Liver (tissue), 9 donors: ENCODE results near the gene SPIN1. TPM values are rescaled to one million over a fixed set of nuclear protein-coding genes. Genes with fewer than 3 reads are reported as not detected.

Experiments used
- DNase-seq: peaks from one replicate; pipeline ENCODE4 v3.0.0-alpha.2; 2017; ENCODE audit warnings: low spot score
- H3K27ac ChIP-seq, 2 donors: one replicate each; pipeline ENCODE4 v1.7.0; 2013; ENCODE audit warnings: inconsistent platforms in 2 of 2, low read length in 2 of 2, control low read depth in 1 of 2, low read depth in 1 of 2, mild to moderate bottlenecking in 1 of 2
- H3K27me3 ChIP-seq, 4 donors: one replicate each; pipeline versions ENCODE4 v1.6.1 to v1.7.0; 2013; ENCODE audit warnings: low read length in 3 of 4, inconsistent platforms in 1 of 4, mild to moderate bottlenecking in 1 of 4, moderate library complexity in 1 of 4; ENCODE audit not compliant: control insufficient read depth in 4 of 4, insufficient read depth in 4 of 4
- H3K36me3 ChIP-seq, 4 donors: one replicate each; pipeline versions ENCODE4 v1.6.1 to v1.7.0; 2013; ENCODE audit warnings: low read length in 3 of 4, mild to moderate bottlenecking in 3 of 4, low read depth in 1 of 4, moderate library complexity in 1 of 4; ENCODE audit not compliant: control insufficient read depth in 4 of 4, insufficient read depth in 3 of 4
- H3K4me1 ChIP-seq, 4 donors: one replicate each; pipeline versions ENCODE4 v1.6.1 to v1.7.0; 2013; ENCODE audit warnings: low read length in 3 of 4, mild to moderate bottlenecking in 3 of 4, moderate library complexity in 1 of 4; ENCODE audit not compliant: control insufficient read depth in 4 of 4, insufficient read depth in 4 of 4
- H3K4me3 ChIP-seq, 3 donors: one replicate each; pipeline versions ENCODE4 v1.6.1 to v1.7.0; 2013; ENCODE audit warnings: low read length in 3 of 3, control low read depth in 1 of 3, low read depth in 1 of 3, mild to moderate bottlenecking in 1 of 3
- H3K9ac ChIP-seq, 2 donors: one replicate each; pipeline ENCODE4 v1.7.0; 2013; ENCODE audit warnings: low read length in 2 of 2, mild to moderate bottlenecking in 2 of 2, moderate library complexity in 2 of 2, control low read depth in 1 of 2, low read depth in 1 of 2
- H3K9me3 ChIP-seq, 4 donors: one replicate each; pipeline versions ENCODE4 v1.6.1 to v1.7.0; 2013; ENCODE audit warnings: low read length in 3 of 4; ENCODE audit not compliant: control insufficient read depth in 4 of 4
- FOXA1 ChIP-seq: IDR thresholded peaks from 2 replicates; pipeline ENCODE4 v1.6.1; 2016; ENCODE audit warnings: antibody characterized with exemption
- GABPA ChIP-seq, 2 donors: IDR thresholded peaks in 1 of 2; conservative IDR thresholded peaks in 1 of 2; 2 replicates each; pipeline ENCODE4 v1.6.1; 2016; ENCODE audit warnings: antibody characterized with exemption in 2 of 2, mild to moderate bottlenecking in 1 of 2, moderate library complexity in 1 of 2
- HNF4G ChIP-seq: IDR thresholded peaks from 2 replicates; pipeline ENCODE4 v1.6.1; 2016; ENCODE audit warnings: antibody characterized with exemption
- JUND ChIP-seq, 2 donors: IDR thresholded peaks; 2 replicates each; pipeline ENCODE4 v1.6.1; 2016; ENCODE audit warnings: antibody characterized with exemption in 2 of 2
- NR2F2 ChIP-seq: IDR thresholded peaks from 2 replicates; pipeline ENCODE4 v1.6.1; 2016; ENCODE audit warnings: antibody characterized with exemption
- RAD21 ChIP-seq, 2 donors: IDR thresholded peaks; 2 replicates each; pipeline ENCODE4 v1.6.1; 2016; ENCODE audit warnings: antibody characterized with exemption in 2 of 2, mild to moderate bottlenecking in 2 of 2
- RXRA ChIP-seq, 2 donors: IDR thresholded peaks; 2 replicates each; pipeline ENCODE4 v1.6.1; 2017 to 2018; ENCODE audit warnings: antibody characterized with exemption in 2 of 2, mild to moderate bottlenecking in 1 of 2
- SP1 ChIP-seq: IDR thresholded peaks from 2 replicates; pipeline ENCODE4 v1.6.1; 2018; ENCODE audit warnings: antibody characterized with exemption, mild to moderate bottlenecking
- TAF1 ChIP-seq: conservative IDR thresholded peaks from 2 replicates; pipeline ENCODE4 v1.6.1; 2016; ENCODE audit warnings: antibody characterized with exemption, mild to moderate bottlenecking
- YY1 ChIP-seq: IDR thresholded peaks from 2 replicates; pipeline ENCODE4 v1.6.1; 2016; ENCODE audit warnings: antibody characterized with exemption, mild to moderate bottlenecking
- WGBS: extraction: QIAGEN DNeasy Blood & Tissue Kit; methylation state at CpG from one replicate; pipeline ENCODE4 v1.1.7; 2013; 5-methylcytosine and 5-hydroxymethylcytosine counted together
- polyA plus RNA-seq, 2 donors: library from polyadenylated mRNA; stranded (reverse) in 1 of 2; unstranded in 1 of 2; fragments of 200-250 nt in 1 of 2; fragments of >200 nt in 1 of 2; fragmentation: Nextera tagmentation in 1 of 2; extraction: Ambion mirVana in 1 of 2; gene quantifications; one replicate each; pipeline versions ENCODE4 v1.2.1 to v1.2.3, GENCODE V29; 2013 to 2015
- total RNA-seq, 2 donors: library from RNA; depleted of rRNA; stranded (reverse); fragments of >200 nt; gene quantifications; one replicate each; pipeline ENCODE4 v1.2.3, GENCODE V29; 2014
- TF ChIP-seq, protein P1 (sequence below): IDR thresholded peaks from 2 replicates; pipeline ENCODE4 v1.6.1; 2016; ENCODE audit warnings: antibody characterized with exemption, mild to moderate bottlenecking
- TF ChIP-seq, protein P2 (sequence below): IDR thresholded peaks from 2 replicates; pipeline ENCODE4 v1.6.1; 2016; ENCODE audit warnings: antibody characterized with exemption
- TF ChIP-seq, protein P3 (sequence below): IDR thresholded peaks from 2 replicates; pipeline ENCODE4 v1.6.1; 2016; ENCODE audit warnings: antibody characterized with exemption
- TF ChIP-seq, protein P4 (sequence below): fragments of 150-350 bp; IDR thresholded peaks from 2 replicates; pipeline ENCODE4 v1.5.1; 2017; ENCODE audit warnings: improper control_type of control experiment, low read depth, low read length; ENCODE audit not compliant: missing input control
- donor health status: healthy.
- donor health status: healthy.
- donor health status: healthy.
- donor health status: healthy.
- donor health status: healthy.

SPIN1 gene
- total and polyA plus RNA-seq, 4 donors: 9.0 to 30.3 (median 18.6) TPM

DNA sequence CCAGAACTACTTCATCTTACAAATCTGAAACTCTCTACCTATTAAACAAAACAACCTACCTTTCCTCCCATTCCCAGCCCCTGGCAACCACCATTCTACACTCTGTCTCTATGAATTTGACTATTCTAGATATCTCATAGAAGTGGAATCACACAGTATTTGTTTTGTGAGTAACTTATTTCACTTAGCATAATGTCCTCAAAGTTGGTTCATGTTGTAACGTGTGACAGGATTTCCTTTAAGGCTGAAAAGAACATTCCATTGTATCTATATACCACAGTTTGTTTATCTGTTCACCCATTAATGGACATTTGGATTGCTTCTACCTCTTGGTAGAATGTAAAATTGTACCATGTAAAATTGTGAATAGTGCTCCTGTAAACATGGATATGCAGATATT is 76.6 kb downstream of the SPIN1 start (continued):
- TF ChIP-seq, protein P1, sequence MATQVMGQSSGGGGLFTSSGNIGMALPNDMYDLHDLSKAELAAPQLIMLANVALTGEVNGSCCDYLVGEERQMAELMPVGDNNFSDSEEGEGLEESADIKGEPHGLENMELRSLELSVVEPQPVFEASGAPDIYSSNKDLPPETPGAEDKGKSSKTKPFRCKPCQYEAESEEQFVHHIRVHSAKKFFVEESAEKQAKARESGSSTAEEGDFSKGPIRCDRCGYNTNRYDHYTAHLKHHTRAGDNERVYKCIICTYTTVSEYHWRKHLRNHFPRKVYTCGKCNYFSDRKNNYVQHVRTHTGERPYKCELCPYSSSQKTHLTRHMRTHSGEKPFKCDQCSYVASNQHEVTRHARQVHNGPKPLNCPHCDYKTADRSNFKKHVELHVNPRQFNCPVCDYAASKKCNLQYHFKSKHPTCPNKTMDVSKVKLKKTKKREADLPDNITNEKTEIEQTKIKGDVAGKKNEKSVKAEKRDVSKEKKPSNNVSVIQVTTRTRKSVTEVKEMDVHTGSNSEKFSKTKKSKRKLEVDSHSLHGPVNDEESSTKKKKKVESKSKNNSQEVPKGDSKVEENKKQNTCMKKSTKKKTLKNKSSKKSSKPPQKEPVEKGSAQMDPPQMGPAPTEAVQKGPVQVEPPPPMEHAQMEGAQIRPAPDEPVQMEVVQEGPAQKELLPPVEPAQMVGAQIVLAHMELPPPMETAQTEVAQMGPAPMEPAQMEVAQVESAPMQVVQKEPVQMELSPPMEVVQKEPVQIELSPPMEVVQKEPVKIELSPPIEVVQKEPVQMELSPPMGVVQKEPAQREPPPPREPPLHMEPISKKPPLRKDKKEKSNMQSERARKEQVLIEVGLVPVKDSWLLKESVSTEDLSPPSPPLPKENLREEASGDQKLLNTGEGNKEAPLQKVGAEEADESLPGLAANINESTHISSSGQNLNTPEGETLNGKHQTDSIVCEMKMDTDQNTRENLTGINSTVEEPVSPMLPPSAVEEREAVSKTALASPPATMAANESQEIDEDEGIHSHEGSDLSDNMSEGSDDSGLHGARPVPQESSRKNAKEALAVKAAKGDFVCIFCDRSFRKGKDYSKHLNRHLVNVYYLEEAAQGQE: no peak
- TF ChIP-seq, protein P2, sequence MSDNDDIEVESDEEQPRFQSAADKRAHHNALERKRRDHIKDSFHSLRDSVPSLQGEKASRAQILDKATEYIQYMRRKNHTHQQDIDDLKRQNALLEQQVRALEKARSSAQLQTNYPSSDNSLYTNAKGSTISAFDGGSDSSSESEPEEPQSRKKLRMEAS: no peak

DNA sequence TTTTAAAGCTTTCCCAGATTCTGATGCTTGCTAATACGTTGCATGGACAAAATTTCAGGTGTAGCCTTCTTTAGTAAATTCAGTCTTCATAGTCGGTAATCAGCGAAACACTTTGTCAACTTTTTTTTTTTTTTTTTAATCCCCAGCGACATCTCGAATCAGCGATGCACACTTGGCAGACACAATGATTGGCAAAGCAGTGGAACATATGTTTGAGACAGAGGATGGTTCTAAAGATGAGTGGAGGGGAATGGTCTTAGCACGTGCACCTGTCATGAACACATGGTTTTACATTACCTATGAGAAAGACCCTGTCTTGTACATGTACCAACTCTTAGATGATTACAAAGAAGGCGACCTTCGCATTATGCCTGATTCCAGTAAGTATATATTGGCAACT is 80.0 kb downstream of the SPIN1 start:
- no peaks in the 10 kb centered on the region for H3K27me3 ChIP-seq
- H3K36me3 ChIP-seq: peaks cover 0 to 9% (median 4%) of the 10 kb centered on the region in 4 donors
- TF ChIP-seq GABPA (IDR thresholded peaks at IDR 0.05 in 1 of 2, conservative IDR thresholded peaks at IDR 0.05 in 1 of 2): no peak
- no peak for TF ChIP-seq NR2F2
- TF ChIP-seq, protein P3, sequence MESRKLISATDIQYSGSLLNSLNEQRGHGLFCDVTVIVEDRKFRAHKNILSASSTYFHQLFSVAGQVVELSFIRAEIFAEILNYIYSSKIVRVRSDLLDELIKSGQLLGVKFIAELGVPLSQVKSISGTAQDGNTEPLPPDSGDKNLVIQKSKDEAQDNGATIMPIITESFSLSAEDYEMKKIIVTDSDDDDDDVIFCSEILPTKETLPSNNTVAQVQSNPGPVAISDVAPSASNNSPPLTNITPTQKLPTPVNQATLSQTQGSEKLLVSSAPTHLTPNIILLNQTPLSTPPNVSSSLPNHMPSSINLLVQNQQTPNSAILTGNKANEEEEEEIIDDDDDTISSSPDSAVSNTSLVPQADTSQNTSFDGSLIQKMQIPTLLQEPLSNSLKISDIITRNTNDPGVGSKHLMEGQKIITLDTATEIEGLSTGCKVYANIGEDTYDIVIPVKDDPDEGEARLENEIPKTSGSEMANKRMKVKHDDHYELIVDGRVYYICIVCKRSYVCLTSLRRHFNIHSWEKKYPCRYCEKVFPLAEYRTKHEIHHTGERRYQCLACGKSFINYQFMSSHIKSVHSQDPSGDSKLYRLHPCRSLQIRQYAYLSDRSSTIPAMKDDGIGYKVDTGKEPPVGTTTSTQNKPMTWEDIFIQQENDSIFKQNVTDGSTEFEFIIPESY: no peak
- no peak for TF ChIP-seq HNF4G
- no peak for TF ChIP-seq RAD21 (IDR thresholded peaks at IDR 0.05)
- no peak overlapping the region for H3K27ac ChIP-seq
- H3K4me3 ChIP-seq: no peak overlapping the region
- no peaks in the 10 kb centered on the region for H3K9me3 ChIP-seq
- no peaks in the 10 kb centered on the region for H3K4me1 ChIP-seq
- DNase-seq: no peak
- 98% methylated on average over 9 of the region's 9 CpGs for WGBS
- no peak overlapping the region for H3K9ac ChIP-seq

DNA sequence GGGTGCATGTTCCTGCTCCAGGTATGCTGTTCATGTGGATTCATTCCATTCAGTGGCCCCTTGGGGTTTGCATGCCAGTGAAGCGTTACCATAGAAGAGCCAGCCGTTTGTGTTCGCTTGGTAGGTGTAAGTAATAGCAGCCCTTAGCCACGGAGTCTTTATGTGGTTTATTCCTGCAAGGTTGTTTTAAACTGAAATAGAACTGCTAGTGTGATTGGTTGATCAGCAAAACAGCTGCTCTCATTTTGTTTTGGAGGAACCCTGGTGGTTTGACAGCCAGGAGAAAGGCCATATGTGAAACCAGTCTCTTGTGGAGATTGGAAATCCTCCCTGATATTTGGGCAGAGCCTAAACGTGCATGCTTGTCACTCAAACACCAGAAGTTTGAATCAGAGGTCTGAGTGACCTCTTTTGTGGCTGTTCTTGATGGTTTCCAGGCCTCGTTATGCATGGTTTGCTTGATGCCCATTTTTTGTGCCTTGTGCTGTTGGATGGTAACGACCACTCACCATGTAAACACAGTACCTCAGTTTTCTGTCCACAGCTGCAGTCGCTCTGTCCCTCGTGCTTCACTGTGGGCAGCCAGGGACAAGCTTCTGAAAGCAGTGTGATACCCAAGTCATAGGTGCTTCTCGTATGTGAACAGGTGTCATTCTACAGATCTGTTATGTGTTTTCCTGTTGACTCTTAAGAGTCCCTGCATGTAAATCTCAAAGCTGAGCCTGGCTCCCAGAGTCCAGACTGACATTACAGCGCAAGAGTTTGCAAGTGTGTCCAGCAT is 88.4 kb downstream of the SPIN1 start:
- TF ChIP-seq, protein P1: no peak
- TF ChIP-seq, protein P3: no peak
- TF ChIP-seq, protein P2: no peak
- TF ChIP-seq, protein P4, sequence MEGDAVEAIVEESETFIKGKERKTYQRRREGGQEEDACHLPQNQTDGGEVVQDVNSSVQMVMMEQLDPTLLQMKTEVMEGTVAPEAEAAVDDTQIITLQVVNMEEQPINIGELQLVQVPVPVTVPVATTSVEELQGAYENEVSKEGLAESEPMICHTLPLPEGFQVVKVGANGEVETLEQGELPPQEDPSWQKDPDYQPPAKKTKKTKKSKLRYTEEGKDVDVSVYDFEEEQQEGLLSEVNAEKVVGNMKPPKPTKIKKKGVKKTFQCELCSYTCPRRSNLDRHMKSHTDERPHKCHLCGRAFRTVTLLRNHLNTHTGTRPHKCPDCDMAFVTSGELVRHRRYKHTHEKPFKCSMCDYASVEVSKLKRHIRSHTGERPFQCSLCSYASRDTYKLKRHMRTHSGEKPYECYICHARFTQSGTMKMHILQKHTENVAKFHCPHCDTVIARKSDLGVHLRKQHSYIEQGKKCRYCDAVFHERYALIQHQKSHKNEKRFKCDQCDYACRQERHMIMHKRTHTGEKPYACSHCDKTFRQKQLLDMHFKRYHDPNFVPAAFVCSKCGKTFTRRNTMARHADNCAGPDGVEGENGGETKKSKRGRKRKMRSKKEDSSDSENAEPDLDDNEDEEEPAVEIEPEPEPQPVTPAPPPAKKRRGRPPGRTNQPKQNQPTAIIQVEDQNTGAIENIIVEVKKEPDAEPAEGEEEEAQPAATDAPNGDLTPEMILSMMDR: no peak
- TF ChIP-seq SP1: no peak
- no peak for TF ChIP-seq JUND (IDR thresholded peaks at IDR 0.05)
- TF ChIP-seq YY1: no peak
- TF ChIP-seq FOXA1: no peak
- TF ChIP-seq RXRA (IDR thresholded peaks at IDR 0.05): no peak
- no peak for TF ChIP-seq TAF1
- Histone ChIP-seq H3K4me1 (no peaks in the 10 kb centered on the region), H3K27me3 (no peaks in the 10 kb centered on the region), H3K36me3 (peaks cover 0 to 17% (median 6%) of the 10 kb centered on the region in 4 donors), H3K4me3 (no peak overlapping the region), H3K27ac (no peak overlapping the region), H3K9ac (no peak overlapping the region), H3K9me3 (no peaks in the 10 kb centered on the region)
- WGBS: 90% methylated on average over 11 of the region's 11 CpGs
- no peak for DNase-seq
